Kidney capillary endothelial cell (primary cell): ENCODE results near the gene USP12.

ENCODE experiments used
- DNase-seq: peaks from one replicate; pipeline ENCODE4 v3.0.0-alpha.2; 2018; ENCODE audit warnings: low spot score

USP12 gene

DNA sequence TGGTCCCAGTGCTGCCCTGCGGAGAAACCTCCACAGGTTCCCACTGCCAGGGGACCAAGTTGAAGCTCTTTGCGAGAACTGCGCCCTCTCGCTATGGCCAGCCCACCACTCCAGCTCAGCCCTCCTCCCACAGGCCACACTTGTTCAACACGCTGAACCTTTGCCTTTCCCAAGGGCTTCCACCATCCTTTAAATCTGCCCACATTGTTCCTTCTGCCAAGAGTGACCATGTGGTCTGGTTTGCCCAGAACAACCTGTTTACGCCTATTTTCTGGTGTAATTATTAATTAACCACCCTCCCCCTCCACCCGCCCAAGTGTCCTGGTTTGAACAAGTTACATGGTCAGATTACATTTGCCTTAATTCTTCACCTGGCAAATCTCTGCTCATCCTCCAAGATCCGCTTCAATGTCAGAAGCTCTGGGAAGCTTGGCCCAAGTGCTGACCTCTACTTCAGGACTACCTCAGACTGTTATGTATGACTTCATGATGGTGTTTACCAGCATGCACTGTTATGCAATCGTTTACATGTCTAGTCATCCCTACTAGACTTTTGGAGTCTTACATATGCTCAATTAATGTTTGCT is 12.0 kb upstream of the USP12 start:
- DNase-seq = no peak

DNA sequence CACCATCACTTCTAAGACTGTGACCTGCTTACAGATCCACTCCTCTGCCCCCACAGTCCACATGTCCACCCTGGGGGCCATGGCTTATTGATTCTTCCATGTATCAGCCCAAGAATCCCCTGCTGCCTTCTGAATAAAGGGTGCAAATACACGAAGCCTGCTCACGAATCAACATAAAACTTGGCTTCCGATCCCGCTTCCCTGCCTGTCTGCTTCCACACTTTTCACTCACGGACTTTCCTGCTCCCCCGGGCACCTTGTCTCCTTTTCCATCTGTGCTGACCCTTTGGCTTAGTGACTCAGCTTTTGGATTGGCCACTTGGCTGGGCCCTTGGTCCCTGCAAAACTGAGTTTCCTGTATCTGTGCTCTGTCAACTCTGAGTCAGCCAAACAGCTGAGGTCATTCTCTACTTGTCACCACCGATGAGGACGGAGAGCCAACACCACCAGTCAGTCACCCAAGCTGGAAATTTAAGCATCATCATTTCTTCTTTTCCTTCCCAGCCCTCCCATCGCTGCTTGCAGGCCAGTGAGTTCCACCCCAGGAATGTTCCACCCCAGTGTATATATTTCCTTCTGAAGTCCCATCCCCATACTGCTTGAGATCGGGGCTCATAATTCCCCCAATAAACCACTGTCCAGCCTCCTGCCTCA is 11.4 kb upstream of the USP12 start:
- peak; percentile 99 for DNase-seq

GRCh38 chr13:27182054-27182453 is 10.4 kb upstream of the USP12 start:
- no peak for DNase-seq

- no peak for DNase-seq
Observed at GRCh38 chr13:27177852-27178251, 6.2 kb upstream of the USP12 start.

DNA sequence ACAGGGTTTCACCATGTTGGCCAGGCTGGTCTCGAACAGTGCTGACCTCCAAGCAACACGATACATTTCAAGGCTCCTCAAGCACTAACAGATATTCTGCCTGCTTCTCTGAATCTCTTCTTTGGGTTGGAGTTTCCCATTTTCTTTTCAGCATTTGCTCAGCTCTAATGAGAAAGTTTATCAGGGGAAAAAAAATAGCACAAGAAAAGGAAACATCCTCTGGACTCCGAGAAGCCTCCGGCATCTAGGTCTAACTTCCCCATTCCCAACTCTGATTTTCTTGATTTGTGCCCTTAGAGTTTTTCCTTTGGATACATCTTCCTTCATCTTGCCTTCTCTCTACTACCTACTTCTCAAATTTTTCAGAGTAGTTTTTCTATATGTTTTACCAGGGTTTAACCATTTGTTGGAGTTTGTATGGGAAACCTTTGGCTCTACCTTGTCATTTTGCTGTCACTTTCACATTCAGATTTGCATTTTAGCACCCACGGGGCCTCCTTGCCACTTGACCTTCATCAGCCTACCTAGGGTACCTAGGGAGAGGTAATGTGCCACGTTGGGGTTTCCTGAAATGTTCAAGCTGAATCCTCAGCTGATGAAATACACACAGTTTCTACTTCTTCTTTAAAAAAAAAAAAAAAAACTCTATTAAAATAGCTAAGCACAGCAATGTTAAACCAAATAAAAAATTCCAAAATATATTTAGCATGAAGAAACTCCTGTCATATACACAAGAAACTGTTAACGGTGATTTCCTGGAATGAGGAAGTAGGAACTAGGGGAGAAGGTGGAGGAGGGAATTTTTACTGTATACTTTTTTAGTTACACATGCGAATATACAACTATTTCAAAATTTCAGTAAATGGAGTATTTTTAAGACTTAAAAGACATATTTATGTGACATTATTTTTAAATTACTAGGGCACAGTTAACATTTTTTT is 5.1 kb upstream of the USP12 start:
- no peak for DNase-seq

GRCh38 chr13:27174766-27175455 is 3.3 kb upstream of the USP12 start:
- DNase-seq = no peak

- DNase-seq = peak; percentile 55
Observed at GRCh38 chr13:27172495-27172842, 858 bp upstream of the USP12 start.

- DNase-seq = peak; percentile 77
Observed at GRCh38 chr13:27171827-27172494, 350 bp upstream of the USP12 start.

GRCh38 chr13:27170516-27171243 is 931 bp downstream of the USP12 start:
- DNase-seq = no peak

DNA sequence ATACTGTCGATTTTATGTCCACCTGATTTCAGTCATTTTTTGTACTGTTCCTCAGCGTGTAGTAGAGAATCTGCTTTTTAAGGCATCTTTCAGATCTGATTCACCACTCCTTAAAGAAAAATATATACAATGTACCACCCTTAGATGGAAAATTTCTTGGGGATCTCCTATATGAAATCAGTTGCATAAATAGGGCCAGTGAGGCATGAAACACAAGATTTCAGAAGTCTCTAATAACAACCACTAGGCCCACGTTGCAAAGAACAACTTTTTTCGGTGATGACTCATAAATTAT is 1.4 kb downstream of the USP12 start:
- DNase-seq = no peak

- no peak for DNase-seq
Observed at GRCh38 chr13:27168906-27169657, 2.5 kb downstream of the USP12 start.

DNA sequence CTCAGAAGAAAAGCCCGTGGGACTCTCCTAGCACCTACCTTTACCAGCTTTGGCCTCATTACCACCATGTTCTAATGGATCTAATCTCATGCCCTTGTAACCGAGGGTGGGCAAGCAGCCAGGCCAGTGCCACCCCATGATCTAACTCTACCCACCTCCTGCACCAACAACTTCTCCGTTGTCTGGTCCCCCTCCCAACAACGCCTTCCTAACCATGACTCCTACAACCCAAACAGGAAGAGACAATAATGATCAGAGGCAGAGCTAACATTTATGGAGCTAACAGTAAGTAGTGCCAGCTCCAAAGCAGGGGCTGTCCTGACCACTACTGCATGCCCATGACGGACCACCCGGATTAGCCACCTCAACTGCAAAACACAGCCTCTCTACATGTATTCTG is 3.5 kb downstream of the USP12 start:
- DNase-seq = no peak

DNA sequence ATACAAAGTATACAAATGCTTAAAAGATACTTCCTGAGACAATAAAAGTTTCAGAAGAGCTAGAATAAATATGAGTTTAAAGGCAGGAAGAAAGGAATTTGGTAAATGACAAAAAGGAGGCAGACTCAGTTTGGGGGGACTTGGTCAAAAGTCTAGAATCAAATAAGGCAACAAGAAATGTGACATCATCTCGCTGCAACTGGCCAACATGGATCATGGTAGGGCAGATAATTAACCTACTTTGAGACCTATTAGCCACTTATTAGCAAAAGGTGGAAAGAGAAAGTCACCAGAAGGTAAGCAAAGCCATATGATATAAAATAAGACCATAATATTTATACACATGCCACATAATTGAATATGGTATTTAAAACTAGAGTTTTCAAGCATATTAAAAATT is 5.3 kb downstream of the USP12 start:
- DNase-seq = no peak

- no peak for DNase-seq
Observed at GRCh38 chr13:27161980-27162379, 9.6 kb downstream of the USP12 start.

DNA sequence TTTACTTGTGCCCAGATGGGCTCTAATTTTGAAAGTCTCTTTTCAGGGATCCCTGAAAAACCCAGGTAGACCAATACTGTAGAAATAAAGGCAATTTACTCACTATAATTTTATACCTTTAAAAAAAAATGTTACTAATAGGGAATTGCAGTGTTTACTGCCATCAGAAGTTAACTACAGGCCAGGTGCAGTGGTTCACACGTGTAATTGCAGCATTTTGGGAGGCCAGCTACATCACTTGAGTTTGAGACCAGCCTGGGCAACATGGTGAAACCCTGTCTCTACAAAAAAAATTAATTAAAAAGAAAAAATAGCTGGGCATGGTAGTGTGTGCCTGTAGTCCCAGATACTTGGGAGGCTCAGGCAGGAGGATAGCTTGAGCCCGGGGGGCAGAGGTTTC is 10.2 kb downstream of the USP12 start:
- no peak for DNase-seq

GRCh38 chr13:27160657-27161295 is 10.8 kb downstream of the USP12 start:
- DNase-seq = no peak

- DNase-seq = no peak
Observed at GRCh38 chr13:27159806-27160563, 11.6 kb downstream of the USP12 start.

DNA sequence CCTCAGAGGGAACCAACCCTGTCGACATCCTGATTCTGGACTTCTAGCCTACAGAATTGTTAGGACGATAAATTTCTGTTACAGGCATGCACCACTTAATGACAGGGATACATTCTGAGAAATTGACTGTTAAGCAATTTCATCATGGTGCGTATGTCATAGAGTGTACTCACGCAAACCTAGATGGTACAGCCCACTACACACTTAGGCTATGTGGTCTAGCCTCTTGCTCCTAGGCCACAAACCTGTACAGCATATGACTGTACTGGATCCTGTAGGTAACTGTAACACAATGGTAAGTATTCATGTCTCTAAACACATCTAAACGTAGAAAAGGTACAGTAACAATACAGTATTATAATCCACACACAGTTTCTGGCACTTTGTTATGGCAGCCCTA is 13.3 kb downstream of the USP12 start:
- no peak for DNase-seq

- no peak for DNase-seq
Observed at GRCh38 chr13:27151798-27152599, 19.6 kb downstream of the USP12 start.
